RKO (cell line): ENCODE data around the gene PRKD2.
"Not testable (repeated sequence)": the region's sequence is repeated elsewhere in the genome, so short reads cannot be mapped to it uniquely, and the experiment has no call there.

Experiments
- DNase-seq: peaks from one replicate; pipeline ENCODE4 v3.0.0-alpha.2; 2016; ENCODE audit warnings: low spot score

The PRKD2 gene

GRCh38 chr19:46631481-46631880 is 85.4 kb downstream of the PRKD2 start:
- DNase-seq, result no peak

GRCh38 chr19:46630586-46631205 is 86.2 kb downstream of the PRKD2 start:
- DNase-seq, result no peak

GRCh38 chr19:46629546-46630025 is 87.3 kb downstream of the PRKD2 start:
- no peak for DNase-seq

GRCh38 chr19:46628970-46629369 is 87.9 kb downstream of the PRKD2 start:
- DNase-seq, result not testable (repeated sequence)

- DNase-seq, result no peak
Measured at GRCh38 chr19:46626446-46626845, 90.5 kb downstream of the PRKD2 start.

- DNase-seq, result no peak
Measured at GRCh38 chr19:46625731-46626130, 91.2 kb downstream of the PRKD2 start.

- no peak for DNase-seq
Measured at GRCh38 chr19:46624958-46625661, 91.8 kb downstream of the PRKD2 start, which contains the start of gene PTGIR. Gene PTGIR, minus strand, starts transcription at chr19:46625089. Its CDS starts 864 bp downstream, at chr19:46624225.
